ENCODE data around the gene DDI1.

DNA sequence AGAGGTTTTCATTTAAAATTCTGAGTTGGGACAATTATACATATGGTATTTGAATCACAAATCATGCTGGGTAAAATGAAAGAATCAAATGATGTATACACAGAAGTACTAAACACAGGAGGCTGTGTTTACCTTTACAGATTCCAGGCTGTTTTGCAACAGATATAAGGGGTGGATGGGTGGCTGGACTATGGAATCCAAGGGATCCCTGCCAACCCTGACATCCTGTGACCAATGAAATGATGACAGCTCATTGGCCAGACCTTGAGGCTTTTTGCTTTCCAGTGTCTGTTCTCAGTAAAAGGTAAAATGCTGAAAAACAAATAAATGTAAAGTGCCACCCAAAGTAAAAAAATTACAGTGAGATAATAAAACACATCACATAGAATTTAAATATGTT, 3.3 kb upstream of the DDI1 start:
- TF ChIP-seq, protein P1, sequence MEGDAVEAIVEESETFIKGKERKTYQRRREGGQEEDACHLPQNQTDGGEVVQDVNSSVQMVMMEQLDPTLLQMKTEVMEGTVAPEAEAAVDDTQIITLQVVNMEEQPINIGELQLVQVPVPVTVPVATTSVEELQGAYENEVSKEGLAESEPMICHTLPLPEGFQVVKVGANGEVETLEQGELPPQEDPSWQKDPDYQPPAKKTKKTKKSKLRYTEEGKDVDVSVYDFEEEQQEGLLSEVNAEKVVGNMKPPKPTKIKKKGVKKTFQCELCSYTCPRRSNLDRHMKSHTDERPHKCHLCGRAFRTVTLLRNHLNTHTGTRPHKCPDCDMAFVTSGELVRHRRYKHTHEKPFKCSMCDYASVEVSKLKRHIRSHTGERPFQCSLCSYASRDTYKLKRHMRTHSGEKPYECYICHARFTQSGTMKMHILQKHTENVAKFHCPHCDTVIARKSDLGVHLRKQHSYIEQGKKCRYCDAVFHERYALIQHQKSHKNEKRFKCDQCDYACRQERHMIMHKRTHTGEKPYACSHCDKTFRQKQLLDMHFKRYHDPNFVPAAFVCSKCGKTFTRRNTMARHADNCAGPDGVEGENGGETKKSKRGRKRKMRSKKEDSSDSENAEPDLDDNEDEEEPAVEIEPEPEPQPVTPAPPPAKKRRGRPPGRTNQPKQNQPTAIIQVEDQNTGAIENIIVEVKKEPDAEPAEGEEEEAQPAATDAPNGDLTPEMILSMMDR (IDR thresholded peaks at IDR 0.05; ENCODE audit: poor library complexity): no peak
- TF ChIP-seq EZH2 (IDR thresholded peaks at IDR 0.05; ENCODE audit: borderline replicate concordance) (no peak), EZH2phosphoT487 (IDR thresholded peaks at IDR 0.05; ENCODE audit: low read depth, severe bottlenecking, unreplicated experiment) (no peak)

All from hepatocyte (in vitro differentiated cells).